Activated CD4-positive, alpha-beta T cell treated with anti-CD3 and anti-CD28 coated beads for 24 hours (primary cell): ENCODE measurements around the gene SUN5.
"Not testable (repeated sequence)": the region's sequence is repeated elsewhere in the genome, so short reads cannot be mapped to it uniquely, and the experiment has no call there.

Experiments used
- DNase-seq, 2 donors: peaks; one replicate each; pipeline ENCODE4 v3.0.0-alpha.2; 2020; ENCODE audit warnings: low read depth in 2 of 2

The SUN5 gene

GRCh38 chr20:32965115-32965514, 39.1 kb downstream of the SUN5 start:
- DNase-seq, result no peak

GRCh38 chr20:32964575-32964974, 39.7 kb downstream of the SUN5 start:
- DNase-seq, result no peak

- no peak for DNase-seq
Observed at GRCh38 chr20:32963176-32963575, 41.1 kb downstream of the SUN5 start.

GRCh38 chr20:32962646-32963045, 41.6 kb downstream of the SUN5 start:
- not testable (repeated sequence) for DNase-seq

- no peak for DNase-seq
Observed at GRCh38 chr20:32962053-32962452, 42.2 kb downstream of the SUN5 start.

GRCh38 chr20:32960849-32961731, 43.1 kb downstream of the SUN5 start:
- DNase-seq, result no peak

GRCh38 chr20:32960222-32960518, 44.1 kb downstream of the SUN5 start:
- DNase-seq, result no peak

- no peak for DNase-seq
Observed at GRCh38 chr20:32959351-32960221, 44.6 kb downstream of the SUN5 start.

GRCh38 chr20:32958574-32958973, 45.7 kb downstream of the SUN5 start:
- no peak for DNase-seq

- no peak for DNase-seq
Observed at GRCh38 chr20:32957459-32957858, 46.8 kb downstream of the SUN5 start.

- not testable (repeated sequence) for DNase-seq
Observed at GRCh38 chr20:32950539-32950938, 53.7 kb downstream of the SUN5 start.

- no peak for DNase-seq
Observed at GRCh38 chr20:32946629-32947028, 57.6 kb downstream of the SUN5 start.

- no peak for DNase-seq
Observed at GRCh38 chr20:32945710-32946221, 58.5 kb downstream of the SUN5 start.

GRCh38 chr20:32943490-32944052, 60.7 kb downstream of the SUN5 start:
- DNase-seq, result no peak

- no peak for DNase-seq
Observed at GRCh38 chr20:32941155-32941885, 62.9 kb downstream of the SUN5 start.

- no peak for DNase-seq
Observed at GRCh38 chr20:32934580-32934979, 69.7 kb downstream of the SUN5 start.
